ENCODE data around the gene SLC8A2.
A peak's percentile ranks its signal among the peaks of the same experiment; 100 is the strongest.
"Not testable (repeated sequence)": the region's sequence is repeated elsewhere in the genome, so short reads cannot be mapped to it uniquely, and the experiment has no call there.

SLC8A2 gene

GRCh38 chr19:47415953-47416642, 55.6 kb downstream of the SLC8A2 start:
- no peak for FAIRE-seq
- TF ChIP-seq, protein P1, sequence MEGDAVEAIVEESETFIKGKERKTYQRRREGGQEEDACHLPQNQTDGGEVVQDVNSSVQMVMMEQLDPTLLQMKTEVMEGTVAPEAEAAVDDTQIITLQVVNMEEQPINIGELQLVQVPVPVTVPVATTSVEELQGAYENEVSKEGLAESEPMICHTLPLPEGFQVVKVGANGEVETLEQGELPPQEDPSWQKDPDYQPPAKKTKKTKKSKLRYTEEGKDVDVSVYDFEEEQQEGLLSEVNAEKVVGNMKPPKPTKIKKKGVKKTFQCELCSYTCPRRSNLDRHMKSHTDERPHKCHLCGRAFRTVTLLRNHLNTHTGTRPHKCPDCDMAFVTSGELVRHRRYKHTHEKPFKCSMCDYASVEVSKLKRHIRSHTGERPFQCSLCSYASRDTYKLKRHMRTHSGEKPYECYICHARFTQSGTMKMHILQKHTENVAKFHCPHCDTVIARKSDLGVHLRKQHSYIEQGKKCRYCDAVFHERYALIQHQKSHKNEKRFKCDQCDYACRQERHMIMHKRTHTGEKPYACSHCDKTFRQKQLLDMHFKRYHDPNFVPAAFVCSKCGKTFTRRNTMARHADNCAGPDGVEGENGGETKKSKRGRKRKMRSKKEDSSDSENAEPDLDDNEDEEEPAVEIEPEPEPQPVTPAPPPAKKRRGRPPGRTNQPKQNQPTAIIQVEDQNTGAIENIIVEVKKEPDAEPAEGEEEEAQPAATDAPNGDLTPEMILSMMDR (IDR thresholded peaks at IDR 0.05; ENCODE audit: insufficient read depth, missing control alignments), result no peak
- no peak for DNase-seq (ENCODE audit: insufficient read length, low spot score)

- TF ChIP-seq, protein P1 (IDR thresholded peaks at IDR 0.05; ENCODE audit: insufficient read depth, missing control alignments), result peak; percentile 63
- no peak for FAIRE-seq
- DNase-seq (ENCODE audit: insufficient read length, low spot score), result no peak
Observed at GRCh38 chr19:47414469-47414868, 57.2 kb downstream of the SLC8A2 start.

DNA sequence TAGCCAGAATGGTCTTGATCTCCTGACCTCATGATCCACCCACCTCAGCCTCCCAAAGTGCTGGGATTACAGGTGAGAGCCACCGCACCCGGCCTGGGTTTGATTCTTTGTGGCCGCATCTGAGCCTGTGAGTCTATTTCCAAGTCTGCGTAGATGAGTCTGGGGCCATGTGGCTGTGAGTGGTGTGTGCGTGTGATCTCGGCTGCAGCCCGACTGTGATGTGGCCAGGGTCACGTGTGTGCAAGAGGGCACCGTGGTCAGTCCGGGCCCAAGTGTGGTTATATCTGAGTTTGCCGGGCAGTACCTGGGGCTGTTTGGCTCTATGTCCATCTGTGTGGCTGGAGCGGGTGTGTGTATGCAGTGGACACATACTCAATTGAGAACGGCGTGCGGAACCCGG, 57.8 kb downstream of the SLC8A2 start:
- no peak for DNase-seq (ENCODE audit: insufficient read length, low spot score)
- FAIRE-seq, result no peak

DNA sequence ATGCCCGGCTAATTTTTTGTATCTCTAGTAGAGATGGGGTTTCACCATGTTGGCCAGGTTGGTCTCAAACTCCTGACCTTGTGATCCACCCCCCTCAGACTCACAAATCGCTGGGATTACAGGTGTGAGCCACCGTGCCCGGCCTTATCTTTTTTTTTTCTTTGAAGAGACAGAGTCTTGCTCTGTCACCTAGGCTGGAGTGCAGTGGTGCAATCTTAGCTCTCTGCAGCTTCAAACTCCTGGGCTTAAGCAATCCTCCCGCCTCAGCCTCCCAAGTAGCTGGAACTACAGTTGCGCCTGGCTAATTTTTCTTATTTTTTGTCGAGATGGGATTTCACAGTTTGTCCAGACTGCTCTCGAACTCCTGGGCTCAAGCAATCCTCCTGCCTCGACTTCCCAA, 60.0 kb downstream of the SLC8A2 start:
- FAIRE-seq; DNase-seq (ENCODE audit: insufficient read length, low spot score): not testable (repeated sequence)

More for the DNA sequence above, 57.8 kb downstream of the SLC8A2 start:
- TF ChIP-seq, protein P1 (IDR thresholded peaks at IDR 0.05; ENCODE audit: insufficient read depth, missing control alignments), result no peak

GRCh38 chr19:47411101-47411500, 60.6 kb downstream of the SLC8A2 start:
- DNase-seq (ENCODE audit: insufficient read length, low spot score) (no peak), FAIRE-seq (no peak)
- TF ChIP-seq, protein P1 (IDR thresholded peaks at IDR 0.05; ENCODE audit: insufficient read depth, missing control alignments), result no peak

- no peak for FAIRE-seq
Observed at GRCh38 chr19:47408156-47408938, 63.3 kb downstream of the SLC8A2 start.

DNA sequence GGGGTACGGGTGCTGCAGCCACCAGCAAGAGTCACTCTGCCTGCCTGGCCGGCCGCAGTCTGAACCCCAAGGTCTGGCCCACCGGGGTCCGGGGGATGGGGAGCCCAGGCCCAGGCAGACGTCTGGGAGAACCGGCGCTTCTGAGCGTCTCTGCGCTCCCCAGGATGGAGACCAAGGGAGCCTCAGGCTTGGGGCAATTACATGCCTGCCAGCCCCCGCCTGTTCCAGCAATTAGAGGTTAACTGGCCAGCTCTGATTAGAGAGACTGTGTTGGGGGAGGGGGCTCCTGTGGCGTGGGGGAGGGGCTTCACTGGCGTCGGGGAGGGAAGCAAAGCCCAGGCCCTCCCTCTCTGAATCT, 64.3 kb downstream of the SLC8A2 start:
- TF ChIP-seq, protein P1 (IDR thresholded peaks at IDR 0.05; ENCODE audit: insufficient read depth, missing control alignments), result no peak
- DNase-seq (ENCODE audit: insufficient read length, low spot score), result peak; percentile 12
- no peak for FAIRE-seq

More at GRCh38 chr19:47408156-47408938, 63.3 kb downstream of the SLC8A2 start:
- no peak for DNase-seq (ENCODE audit: insufficient read length, low spot score)
- TF ChIP-seq, protein P1 (IDR thresholded peaks at IDR 0.05; ENCODE audit: insufficient read depth, missing control alignments), result no peak
